Parietal lobe (tissue), 2 donors: Measurements from ENCODE around the gene PNLDC1. TPM values are rescaled to one million over a fixed set of nuclear protein-coding genes. Genes with fewer than 3 reads are reported as not detected.

Experiments
- small RNA-seq: library from RNA; depleted of rRNA; stranded (forward); fragments of <200 nt; gene quantifications from one replicate; pipeline ENCODE3, GENCODE V24; 2014; ENCODE audit warnings: low replicate concordance
- total RNA-seq: library from RNA; depleted of rRNA; stranded (reverse); fragments of >200 nt; gene quantifications from one replicate; pipeline ENCODE4 v1.2.3, GENCODE V29; 2014

PNLDC1 gene, protein sequence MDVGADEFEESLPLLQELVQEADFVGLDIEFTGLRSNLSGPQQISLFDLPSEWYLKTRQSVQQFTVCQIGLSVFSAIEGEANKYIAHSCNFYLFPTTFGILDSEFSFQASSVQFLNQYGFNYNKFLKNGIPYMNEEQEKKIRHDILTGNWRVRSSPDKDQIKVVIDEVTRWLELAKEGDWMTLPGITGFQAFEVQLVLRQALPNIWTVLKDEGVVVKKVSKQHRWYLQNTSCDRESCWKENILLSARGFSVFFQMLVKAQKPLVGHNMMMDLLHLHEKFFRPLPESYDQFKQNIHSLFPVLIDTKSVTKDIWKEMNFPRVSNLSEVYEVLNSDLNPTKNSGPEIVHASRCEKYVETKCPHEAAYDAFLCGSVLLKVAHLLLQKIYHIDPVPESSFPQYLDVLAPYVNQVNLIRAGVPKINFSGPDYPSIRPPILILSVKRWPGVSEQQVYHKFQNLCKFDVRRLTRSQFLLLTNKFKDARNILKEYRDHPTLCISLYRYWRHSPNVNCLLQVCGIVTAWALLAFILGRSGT
- total RNA-seq, result not detected

DNA sequence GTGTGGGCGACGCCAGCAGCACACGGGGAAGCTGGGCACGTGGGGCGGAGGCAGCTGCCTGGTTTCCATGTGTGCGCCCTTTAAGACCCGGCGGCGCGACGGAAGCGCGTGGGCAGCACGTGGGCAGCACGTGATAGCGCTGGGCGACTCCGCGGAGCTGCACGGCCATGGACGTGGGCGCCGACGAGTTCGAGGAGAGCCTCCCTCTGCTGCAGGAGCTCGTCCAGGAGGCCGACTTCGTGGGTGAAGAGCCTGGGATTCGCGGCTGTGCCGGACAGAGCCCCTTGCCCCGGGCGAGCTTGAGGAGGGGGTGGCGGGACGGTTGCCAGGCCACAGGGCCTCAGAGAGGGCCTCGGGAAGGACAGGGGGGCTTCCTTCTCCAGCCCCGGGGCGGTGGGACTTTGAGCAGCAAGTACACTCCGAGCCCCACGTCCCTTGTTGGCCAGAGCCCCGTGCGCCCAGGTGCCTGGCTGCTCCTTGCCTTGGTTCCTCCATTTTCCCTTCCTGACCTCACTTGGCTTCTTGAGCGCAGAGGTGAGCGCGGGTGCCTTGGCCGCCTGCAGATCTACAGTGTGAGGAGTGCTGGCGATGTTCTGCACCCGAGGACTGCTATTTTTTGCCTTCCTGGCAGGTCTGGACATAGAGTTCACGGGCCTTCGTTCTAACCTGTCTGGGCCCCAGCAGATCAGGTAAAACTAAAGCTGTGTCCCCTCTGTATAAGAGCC, at the start of gene PNLDC1:
Gene PNLDC1, plus strand, starts transcription at position 136 of the 725 bp plus-strand sequence. Its CDS starts 32 bp downstream, at position 168.

DNA sequence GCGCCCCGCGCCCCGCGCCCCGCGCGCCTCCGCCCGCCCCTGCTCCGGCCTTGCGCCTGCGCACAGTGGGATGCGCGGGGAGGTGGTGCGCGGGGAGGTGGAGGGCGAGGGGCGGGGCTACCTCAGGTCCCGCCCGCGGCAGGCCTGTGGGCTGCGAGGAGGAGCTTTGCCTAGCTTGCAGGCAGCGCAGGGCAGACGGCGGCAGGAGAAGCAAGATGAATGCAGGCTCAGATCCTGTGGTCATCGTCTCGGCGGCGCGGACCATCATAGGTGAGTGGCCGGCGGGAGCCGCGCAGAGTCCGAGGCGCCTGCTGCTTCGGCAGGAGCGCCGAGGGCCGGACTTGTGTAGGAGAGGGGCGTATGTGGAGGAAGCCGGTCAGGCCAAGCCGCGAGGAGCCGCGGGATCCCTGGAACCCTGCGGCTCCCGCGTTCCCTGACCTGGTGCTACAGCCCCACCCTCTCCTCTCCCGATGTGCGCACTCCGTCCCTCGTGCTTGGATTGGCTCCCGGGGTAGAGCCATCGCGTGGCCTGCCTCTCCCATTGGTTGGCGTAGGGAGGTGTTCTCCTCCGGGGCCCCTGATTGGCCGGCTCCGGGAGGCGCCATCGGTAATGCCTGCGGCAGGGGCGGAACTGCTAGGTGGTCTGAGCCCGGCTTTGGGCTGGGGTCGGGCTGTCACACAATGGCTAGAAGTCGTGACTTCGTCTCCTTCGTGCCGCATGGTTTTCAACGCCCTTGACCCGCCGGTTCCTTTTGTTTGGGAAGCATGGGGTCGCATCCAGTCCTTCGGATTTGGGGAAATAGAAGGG, 38.0 kb upstream of the PNLDC1 start, which contains the start of gene ACAT2:
Gene ACAT2, plus strand, starts transcription at position 173 of the 808 bp plus-strand sequence. Its CDS starts 43 bp downstream, at position 216.

DNA sequence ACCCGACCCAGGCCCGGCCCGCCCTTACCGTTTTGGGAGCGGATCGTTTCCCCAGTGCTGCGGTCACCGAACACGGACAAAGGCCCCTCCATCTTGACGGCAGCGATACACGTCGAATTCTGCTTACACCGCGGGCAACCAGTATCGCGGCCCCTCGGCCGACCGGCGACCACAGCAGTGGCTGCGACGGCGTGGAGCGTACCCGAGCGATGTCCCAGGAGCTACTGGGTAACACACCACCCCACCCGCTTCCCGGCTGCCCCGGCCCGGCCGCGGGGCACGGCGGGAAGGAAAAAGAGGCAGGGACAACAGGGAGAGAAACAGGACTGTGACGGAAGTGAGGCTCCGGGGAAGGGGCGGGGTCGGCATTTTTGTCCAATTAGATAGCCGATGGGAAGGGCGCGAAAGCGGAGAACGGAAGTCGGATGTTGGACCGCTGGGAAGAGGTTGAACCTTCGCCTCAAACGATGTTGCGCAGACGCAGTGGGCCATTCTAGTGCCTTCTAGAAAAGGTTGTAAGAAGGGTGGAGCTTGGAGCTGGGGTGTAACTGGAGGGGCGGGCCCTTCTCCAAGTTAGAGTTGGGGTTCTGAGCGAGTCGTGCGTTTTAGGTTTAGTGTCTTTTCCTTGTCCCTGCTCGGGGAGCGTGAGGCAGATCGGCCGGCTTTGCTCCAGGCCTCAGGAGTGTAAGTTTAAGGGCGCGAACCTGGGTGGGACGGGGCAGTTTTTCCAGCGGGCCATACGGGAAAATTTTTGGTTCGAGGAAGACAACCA, 10.5 kb upstream of the PNLDC1 start, which contains the start of gene TCP1:
Gene TCP1, minus strand, starts transcription at position 226 of the 772 bp plus-strand sequence. Its CDS starts 134 bp downstream, at position 92.

DNA sequence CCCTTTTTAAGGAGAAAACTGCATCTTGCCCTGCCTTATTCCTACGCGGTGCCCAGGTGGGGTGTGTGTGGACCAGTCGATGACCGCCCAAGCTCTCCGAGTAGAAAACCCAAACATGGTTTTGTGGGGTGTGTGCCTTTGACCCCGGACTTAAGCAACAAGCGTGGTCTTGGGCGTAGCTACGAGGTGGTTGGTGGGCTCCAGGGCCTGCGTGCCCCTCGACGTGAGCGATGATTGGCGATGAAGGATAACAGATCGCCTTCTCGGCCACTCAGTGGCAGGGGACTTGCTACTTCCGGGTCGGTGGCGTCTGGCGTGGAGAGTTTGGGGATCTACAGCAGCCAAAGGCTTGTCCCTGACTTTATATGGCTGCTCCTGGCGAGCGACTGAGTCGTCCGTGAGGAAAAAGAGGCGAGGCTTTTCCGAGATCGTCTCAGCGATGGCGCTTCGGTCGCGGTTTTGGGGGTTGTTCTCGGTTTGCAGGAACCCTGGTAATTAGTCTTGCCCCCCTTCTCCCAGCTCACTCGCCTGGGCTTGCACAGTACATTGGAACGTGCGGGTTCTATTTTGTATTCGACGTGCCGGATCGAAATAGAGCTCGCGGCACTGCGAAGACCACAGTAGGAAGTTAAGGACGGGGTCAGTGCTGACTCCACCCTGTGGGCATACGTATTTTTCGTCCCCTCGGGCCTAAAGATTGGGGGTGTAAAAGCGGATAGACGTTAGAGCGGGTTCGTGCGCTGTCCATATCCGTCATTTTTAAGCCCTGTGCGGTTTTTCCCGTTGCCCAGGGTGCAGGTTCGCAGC, 9.7 kb upstream of the PNLDC1 start, which contains the start of gene MRPL18:
Gene MRPL18, plus strand, starts transcription at position 319 of the 807 bp plus-strand sequence. Its CDS starts 121 bp downstream, at position 440.

Small RNAs within 50 kb of the gene (small RNA-seq; reads per million reads assigned to genes)
- 61.4 reads per million, percentile 95 among the genes with 10 or more reads in this experiment for gene SNORA20
- gene SNORA29, result not detected

Other genes with a start within 250 kb of the PNLDC1 start
- gene SOD2, start 107.0 kb upstream of the PNLDC1 start, total RNA-seq, result 28.2 TPM
- 132 TPM for gene WTAP, start 72.8 kb upstream of the PNLDC1 start, total RNA-seq
- 81.4 TPM for gene ACAT2, start 38.2 kb upstream of the PNLDC1 start, total RNA-seq
- 270 TPM for gene TCP1, start 10.7 kb upstream of the PNLDC1 start, total RNA-seq
- gene MRPL18, start 9.8 kb upstream of the PNLDC1 start, total RNA-seq, result 46.6 TPM
- 0.31 TPM for gene MAS1, start 90.7 kb downstream of the PNLDC1 start, total RNA-seq
- 42.9 TPM for gene IGF2R, start 168.8 kb downstream of the PNLDC1 start, total RNA-seq